ENCODE data around the gene KRT28. TPM values are rescaled to one million over a fixed set of nuclear protein-coding genes. Genes with fewer than 3 reads are reported as not detected.

The KRT28 gene
- total RNA-seq, 1 experiment from 2014 or later, result not detected

DNA sequence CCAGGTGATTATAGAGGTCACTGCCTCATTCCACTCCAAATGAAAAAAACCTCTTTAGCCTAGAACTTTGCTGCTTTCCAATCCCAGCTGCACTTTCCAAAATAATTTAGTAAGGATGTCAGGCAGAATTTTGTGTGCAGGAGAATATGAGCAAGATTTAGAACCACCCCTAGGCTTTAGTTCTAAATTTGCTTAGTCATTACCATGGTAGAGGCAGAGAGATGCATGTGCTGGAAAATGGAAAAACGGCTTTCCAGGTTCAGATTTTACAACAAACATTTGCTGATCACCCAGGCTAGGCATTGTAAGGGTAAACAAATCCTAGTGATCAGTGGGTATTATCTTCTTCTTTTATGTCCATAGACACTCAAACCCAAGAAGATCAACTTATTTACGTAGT is 34.1 kb downstream of the KRT28 start:
- no peaks in the 10 kb centered on the region for H3K36me3 ChIP-seq (ENCODE audit: control insufficient read depth, insufficient read depth, low read length)
- in situ Hi-C loops (cut with HindIII; ENCODE audit: low pct_unique_long_range_greater_than_20kb, low sequenced_read_pairs) (no loop called here), intact Hi-C loops (cut with micrococcal nuclease; ENCODE audit: unreplicated experiment) (no loop called here)
- TF ChIP-seq REST (IDR thresholded peaks at IDR 0.05; ENCODE audit: insufficient read depth in 1 of 2, low read depth in 2 of 2, low read length in 1 of 2) (no peak), TCF7L2 (IDR thresholded peaks at IDR 0.05; ENCODE audit: low read depth, low read length) (no peak), POLR2AphosphoS5 (IDR thresholded peaks at IDR 0.05; ENCODE audit: low read depth, low read length) (no peak), SIN3A (IDR thresholded peaks at IDR 0.05; ENCODE audit: borderline replicate concordance, insufficient read depth, low read depth, low read length) (no peak)
- TF ChIP-seq, protein P1, sequence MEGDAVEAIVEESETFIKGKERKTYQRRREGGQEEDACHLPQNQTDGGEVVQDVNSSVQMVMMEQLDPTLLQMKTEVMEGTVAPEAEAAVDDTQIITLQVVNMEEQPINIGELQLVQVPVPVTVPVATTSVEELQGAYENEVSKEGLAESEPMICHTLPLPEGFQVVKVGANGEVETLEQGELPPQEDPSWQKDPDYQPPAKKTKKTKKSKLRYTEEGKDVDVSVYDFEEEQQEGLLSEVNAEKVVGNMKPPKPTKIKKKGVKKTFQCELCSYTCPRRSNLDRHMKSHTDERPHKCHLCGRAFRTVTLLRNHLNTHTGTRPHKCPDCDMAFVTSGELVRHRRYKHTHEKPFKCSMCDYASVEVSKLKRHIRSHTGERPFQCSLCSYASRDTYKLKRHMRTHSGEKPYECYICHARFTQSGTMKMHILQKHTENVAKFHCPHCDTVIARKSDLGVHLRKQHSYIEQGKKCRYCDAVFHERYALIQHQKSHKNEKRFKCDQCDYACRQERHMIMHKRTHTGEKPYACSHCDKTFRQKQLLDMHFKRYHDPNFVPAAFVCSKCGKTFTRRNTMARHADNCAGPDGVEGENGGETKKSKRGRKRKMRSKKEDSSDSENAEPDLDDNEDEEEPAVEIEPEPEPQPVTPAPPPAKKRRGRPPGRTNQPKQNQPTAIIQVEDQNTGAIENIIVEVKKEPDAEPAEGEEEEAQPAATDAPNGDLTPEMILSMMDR (IDR thresholded peaks at IDR 0.05), result no peak
- no peak for ATAC-seq
- POLR2A ChIA-PET, result no interaction called here
- no TSS peak for BruUV-seq (replicated peaks)
- no peaks in the 10 kb centered on the region; the same call in 1 of the 2 replicates for H3K27me3 ChIP-seq (ENCODE audit: control insufficient read depth, insufficient read depth, low read length)
- DNase-seq (ENCODE audit: low read depth, low spot score), result no peak
- no peak overlapping the region for H3K27ac ChIP-seq (ENCODE audit: low read length)
- CTCF ChIA-PET, result no interaction called here
- no peaks in the 10 kb centered on the region for H3K4me1 ChIP-seq (ENCODE audit: control insufficient read depth, insufficient read depth, low read length)
- peaks cover 9% of the 10 kb centered on the region; the same call in 1 of the 2 replicates for H3K9me3 ChIP-seq (ENCODE audit: control insufficient read depth, insufficient read depth, low read depth, low read length)
- H3K4me3 ChIP-seq (ENCODE audit: low read depth in 2 of 2, low read length in 2 of 2), result no peak overlapping the region

GRCh38 chr17:40763752-40764151 is 36.0 kb downstream of the KRT28 start:
- in situ Hi-C loops (cut with HindIII; ENCODE audit: low pct_unique_long_range_greater_than_20kb, low sequenced_read_pairs) (no loop called here), intact Hi-C loops (cut with micrococcal nuclease; ENCODE audit: unreplicated experiment) (no loop called here)
- POLR2A ChIA-PET, result no interaction called here
- no peak for TF ChIP-seq REST (IDR thresholded peaks at IDR 0.05; ENCODE audit: insufficient read depth in 1 of 2, low read depth in 2 of 2, low read length in 1 of 2)
- no peak for TF ChIP-seq SIN3A (IDR thresholded peaks at IDR 0.05; ENCODE audit: borderline replicate concordance, insufficient read depth, low read depth, low read length)
- no peak for TF ChIP-seq POLR2AphosphoS5 (IDR thresholded peaks at IDR 0.05; ENCODE audit: low read depth, low read length)
- TF ChIP-seq TCF7L2 (IDR thresholded peaks at IDR 0.05; ENCODE audit: low read depth, low read length), result no peak
- TF ChIP-seq, protein P1 (IDR thresholded peaks at IDR 0.05), result no peak
- Histone ChIP-seq H3K4me3 (ENCODE audit: low read depth in 2 of 2, low read length in 2 of 2) (no peak overlapping the region), H3K9me3 (ENCODE audit: control insufficient read depth, insufficient read depth, low read depth, low read length) (peaks cover 17% of the 10 kb centered on the region), H3K36me3 (ENCODE audit: control insufficient read depth, insufficient read depth, low read length) (no peaks in the 10 kb centered on the region), H3K27me3 (ENCODE audit: control insufficient read depth, insufficient read depth, low read length) (no peaks in the 10 kb centered on the region), H3K27ac (ENCODE audit: low read length) (no peak overlapping the region), H3K4me1 (ENCODE audit: control insufficient read depth, insufficient read depth, low read length) (no peaks in the 10 kb centered on the region)
- ATAC-seq (no peak), DNase-seq (ENCODE audit: low read depth, low spot score) (no peak)
- BruUV-seq (replicated peaks), result no TSS peak
- CTCF ChIA-PET, result no interaction called here

Measured in Panc1 (cell line).